Loucy (cell line): Measurements from ENCODE around the gene GAS7.

Source experiments
- EZH2phosphoT487 ChIP-seq: fragments of 200-600 bp; IDR thresholded peaks from 2 replicates; pipeline ENCODE4 v1.6.1; 2018; ENCODE audit warnings: antibody characterized with exemption, mild to moderate bottlenecking, moderate library complexity, borderline replicate concordance
- TF ChIP-seq, protein P1 (sequence below): fragments of 200-600 bp; sonication (generic); conservative IDR thresholded peaks from 2 replicates; pipeline ENCODE4 v1.5.1; 2014; ENCODE audit warnings: mild to moderate bottlenecking, antibody characterized with exemption, low read length

DNA sequence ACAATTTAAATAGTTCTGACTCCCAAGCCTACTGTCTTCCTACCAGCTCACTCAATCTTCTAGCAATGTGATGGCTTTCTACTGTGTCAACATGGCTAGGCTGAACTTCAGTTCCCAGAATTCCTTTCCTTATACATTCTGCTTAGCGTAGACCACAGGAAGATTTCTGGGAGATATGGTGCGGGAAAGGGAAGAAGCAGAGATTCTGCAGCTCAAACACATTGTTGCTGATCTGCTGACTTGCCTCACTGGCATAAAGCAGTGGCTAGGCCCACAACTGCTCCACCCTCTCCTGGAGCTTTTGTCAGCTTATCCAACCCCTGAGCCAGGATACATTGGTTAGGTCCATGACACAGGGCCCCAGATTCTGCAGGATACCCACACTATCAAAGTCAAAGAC is 58.8 kb downstream of the GAS7 start:
- TF ChIP-seq, protein P1, sequence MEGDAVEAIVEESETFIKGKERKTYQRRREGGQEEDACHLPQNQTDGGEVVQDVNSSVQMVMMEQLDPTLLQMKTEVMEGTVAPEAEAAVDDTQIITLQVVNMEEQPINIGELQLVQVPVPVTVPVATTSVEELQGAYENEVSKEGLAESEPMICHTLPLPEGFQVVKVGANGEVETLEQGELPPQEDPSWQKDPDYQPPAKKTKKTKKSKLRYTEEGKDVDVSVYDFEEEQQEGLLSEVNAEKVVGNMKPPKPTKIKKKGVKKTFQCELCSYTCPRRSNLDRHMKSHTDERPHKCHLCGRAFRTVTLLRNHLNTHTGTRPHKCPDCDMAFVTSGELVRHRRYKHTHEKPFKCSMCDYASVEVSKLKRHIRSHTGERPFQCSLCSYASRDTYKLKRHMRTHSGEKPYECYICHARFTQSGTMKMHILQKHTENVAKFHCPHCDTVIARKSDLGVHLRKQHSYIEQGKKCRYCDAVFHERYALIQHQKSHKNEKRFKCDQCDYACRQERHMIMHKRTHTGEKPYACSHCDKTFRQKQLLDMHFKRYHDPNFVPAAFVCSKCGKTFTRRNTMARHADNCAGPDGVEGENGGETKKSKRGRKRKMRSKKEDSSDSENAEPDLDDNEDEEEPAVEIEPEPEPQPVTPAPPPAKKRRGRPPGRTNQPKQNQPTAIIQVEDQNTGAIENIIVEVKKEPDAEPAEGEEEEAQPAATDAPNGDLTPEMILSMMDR: no peak
- TF ChIP-seq EZH2phosphoT487: no peak
